Keratinocyte (primary cell): ENCODE data around the gene GATA5. TPM values are rescaled to one million over a fixed set of nuclear protein-coding genes. Genes with fewer than 3 reads are reported as not detected.

Experiments
- DNase-seq: peaks from one replicate; pipeline ENCODE4 v3.0.0-alpha.2; 2011; ENCODE audit warnings: low read depth, missing footprints, low spot score
- FAIRE-seq: peaks from 2 replicates; lab custom pipeline; 2011; peaks lifted over from hg19 to GRCh38; lab: Jason Lieb, UNC
- H2AFZ ChIP-seq: 2 replicates; pipeline ENCODE4 v1.6.0; 2012; ENCODE audit warnings: low read length, control low read depth, inconsistent platforms; ENCODE audit not compliant: control insufficient read depth
- H3K27ac ChIP-seq: 2 replicates; pipeline ENCODE4 v1.5.1; 2011; ENCODE audit warnings: low read length; ENCODE audit not compliant: control insufficient read depth, insufficient read depth
- H3K27me3 ChIP-seq: 3 replicates; pipeline ENCODE4 v1.6.0; 2011; ENCODE audit warnings: low read length; ENCODE audit not compliant: control insufficient read depth, insufficient read depth; ENCODE audit errors: extremely low read depth
- H3K36me3 ChIP-seq, 2 experiments: 2 replicates in 1 of 2; 3 replicates in 1 of 2; pipeline ENCODE4 v1.5.1; 2011; ENCODE audit warnings: low read length in 2 of 2, mild to moderate bottlenecking in 1 of 2; ENCODE audit not compliant: control insufficient read depth in 2 of 2, insufficient read depth in 2 of 2; ENCODE audit errors: extremely low read depth in 1 of 2
- H3K4me1 ChIP-seq: 3 replicates; pipeline ENCODE4 v1.5.1; 2011; ENCODE audit warnings: low read length; ENCODE audit not compliant: control insufficient read depth, insufficient read depth; ENCODE audit errors: extremely low read depth
- H3K4me2 ChIP-seq: 3 replicates; pipeline ENCODE4 v1.6.0; 2011; ENCODE audit warnings: low read depth, low read length; ENCODE audit not compliant: control insufficient read depth, insufficient read depth; ENCODE audit errors: extremely low read depth
- H3K4me3 ChIP-seq, 3 experiments: fragments of 200-600 bp in 1 of 3; sonication (generic) in 1 of 3; 2 replicates in 2 of 3; 3 replicates in 1 of 3; pipeline ENCODE4 v1.5.1; 2011 to 2016; ENCODE audit warnings: low read length in 3 of 3, mild to moderate bottlenecking in 3 of 3, control low read depth in 2 of 3, inconsistent platforms in 1 of 3, low read depth in 1 of 3, mixed read lengths in 1 of 3, mixed run types in 1 of 3, moderate library complexity in 1 of 3; ENCODE audit not compliant: control insufficient read depth in 2 of 3, insufficient read depth in 2 of 3; ENCODE audit errors: extremely low read depth in 1 of 3
- H3K79me2 ChIP-seq: 2 replicates; pipeline ENCODE4 v1.6.0; 2012; ENCODE audit warnings: low read length; ENCODE audit not compliant: control insufficient read depth, insufficient read depth
- H3K9ac ChIP-seq: 3 replicates; pipeline ENCODE4 v1.6.0; 2011; ENCODE audit warnings: low read length; ENCODE audit not compliant: control insufficient read depth, insufficient read depth; ENCODE audit errors: extremely low read depth
- H3K9me1 ChIP-seq: 3 replicates; pipeline ENCODE4 v1.6.0; 2011; ENCODE audit warnings: low read length; ENCODE audit not compliant: control insufficient read depth, insufficient read depth; ENCODE audit errors: extremely low read depth
- H3K9me3 ChIP-seq: 2 replicates; pipeline ENCODE4 v1.5.1; 2012; ENCODE audit warnings: low read depth, low read length; ENCODE audit not compliant: control insufficient read depth
- H4K20me1 ChIP-seq: 3 replicates; pipeline ENCODE4 v1.6.0; 2011; ENCODE audit warnings: low read length; ENCODE audit not compliant: control insufficient read depth, insufficient read depth; ENCODE audit errors: extremely low read depth
- EZH2 ChIP-seq: IDR thresholded peaks from one replicate; pipeline ENCODE4 v1.6.1; 2012; ENCODE audit warnings: inconsistent platforms, mild to moderate bottlenecking, low read length, moderate library complexity
- dilution Hi-C: fragments of 300-500 bp; cut with MboI; formaldehyde crosslinking; loops from one replicate; pipeline ENCODE4 v1.7.0; 2020; ENCODE audit warnings: low sequenced_read_pairs; ENCODE audit not compliant: extremely low pct_ligation_motif_present
- polyA plus RNA-seq, 5 experiments: library from polyadenylated mRNA; depleted of rRNA in 3 of 5; stranded (reverse) in 3 of 5; stranded (forward) in 1 of 5; unstranded in 1 of 5; fragments of >200 nt; gene quantifications; 1 replicate in 1 of 5; 2 replicates in 3 of 5; 3 replicates in 1 of 5; pipeline versions ENCODE4 v1.2.1 to v1.2.3, GENCODE V29; 2011 to 2012; ENCODE audit warnings: missing spikeins in 2 of 5, low read depth in 1 of 5, low replicate concordance in 1 of 5
- TF ChIP-seq, protein P1 (sequence below), 3 experiments: IDR thresholded peaks in 1 of 3; conservative IDR thresholded peaks in 1 of 3; optimal IDR thresholded peaks in 1 of 3; 2 replicates in 2 of 3; 3 replicates in 1 of 3; pipeline versions ENCODE3 to v1.5.1; 2011; ENCODE audit warnings: low read length in 3 of 3, mild to moderate bottlenecking in 3 of 3, moderate library complexity in 2 of 3, control low read depth in 1 of 3, inconsistent platforms in 1 of 3; ENCODE audit not compliant: insufficient read depth in 2 of 3; ENCODE audit errors: extremely low read depth in 1 of 3

Gene GATA5
- polyA plus RNA-seq, 1 donor (not counting 4 experiments of a cell fraction or from before 2014, with no cell fraction given): not detected

DNA sequence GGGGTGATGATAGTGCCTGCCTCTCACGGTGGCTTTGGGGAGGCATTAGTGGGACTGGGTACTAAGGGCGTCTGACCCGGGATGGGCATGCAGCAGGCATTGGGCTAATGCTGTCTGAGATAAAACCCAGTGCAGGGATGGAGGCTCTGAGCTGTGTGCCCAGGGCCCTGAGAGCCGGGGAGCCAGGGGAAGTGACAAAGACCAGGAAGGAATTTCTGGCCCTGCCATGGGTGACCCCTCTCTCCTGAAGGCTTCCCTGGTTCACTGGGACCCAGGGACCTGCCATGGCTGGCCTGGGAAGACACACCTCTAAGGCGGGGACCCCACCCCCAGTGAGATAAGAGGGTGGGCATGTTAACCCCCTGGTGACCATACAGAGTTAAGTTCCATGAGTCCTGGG, 3.9 kb upstream of the GATA5 start:
- no peak for FAIRE-seq
- Histone ChIP-seq H3K79me2 (no peaks in the 10 kb centered on the region), H3K36me3 (no peaks in the 10 kb centered on the region), H3K4me1 (no peaks in the 10 kb centered on the region), H2AFZ (no peak overlapping the region), H3K9me3 (no peaks in the 10 kb centered on the region), H3K9ac (no peak overlapping the region), H3K27me3 (peaks cover 78% of the 10 kb centered on the region), H3K27ac (no peak overlapping the region), H3K4me2 (no peak overlapping the region), H3K4me3 (no peak overlapping the region), H3K9me1 (no peaks in the 10 kb centered on the region), H4K20me1 (peaks cover 3% of the 10 kb centered on the region)
- no peak for DNase-seq
- TF ChIP-seq EZH2: no peak
- TF ChIP-seq, protein P1, sequence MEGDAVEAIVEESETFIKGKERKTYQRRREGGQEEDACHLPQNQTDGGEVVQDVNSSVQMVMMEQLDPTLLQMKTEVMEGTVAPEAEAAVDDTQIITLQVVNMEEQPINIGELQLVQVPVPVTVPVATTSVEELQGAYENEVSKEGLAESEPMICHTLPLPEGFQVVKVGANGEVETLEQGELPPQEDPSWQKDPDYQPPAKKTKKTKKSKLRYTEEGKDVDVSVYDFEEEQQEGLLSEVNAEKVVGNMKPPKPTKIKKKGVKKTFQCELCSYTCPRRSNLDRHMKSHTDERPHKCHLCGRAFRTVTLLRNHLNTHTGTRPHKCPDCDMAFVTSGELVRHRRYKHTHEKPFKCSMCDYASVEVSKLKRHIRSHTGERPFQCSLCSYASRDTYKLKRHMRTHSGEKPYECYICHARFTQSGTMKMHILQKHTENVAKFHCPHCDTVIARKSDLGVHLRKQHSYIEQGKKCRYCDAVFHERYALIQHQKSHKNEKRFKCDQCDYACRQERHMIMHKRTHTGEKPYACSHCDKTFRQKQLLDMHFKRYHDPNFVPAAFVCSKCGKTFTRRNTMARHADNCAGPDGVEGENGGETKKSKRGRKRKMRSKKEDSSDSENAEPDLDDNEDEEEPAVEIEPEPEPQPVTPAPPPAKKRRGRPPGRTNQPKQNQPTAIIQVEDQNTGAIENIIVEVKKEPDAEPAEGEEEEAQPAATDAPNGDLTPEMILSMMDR (optimal IDR thresholded peaks at IDR 0.05 in 1 of 3, IDR thresholded peaks at IDR 0.05 in 1 of 3, conservative IDR thresholded peaks at IDR 0.05 in 1 of 3; ENCODE audit: extremely low read depth in 1 of 3, insufficient read depth in 2 of 3, low read length in 3 of 3): no peak
- dilution Hi-C loops: no loop called here

DNA sequence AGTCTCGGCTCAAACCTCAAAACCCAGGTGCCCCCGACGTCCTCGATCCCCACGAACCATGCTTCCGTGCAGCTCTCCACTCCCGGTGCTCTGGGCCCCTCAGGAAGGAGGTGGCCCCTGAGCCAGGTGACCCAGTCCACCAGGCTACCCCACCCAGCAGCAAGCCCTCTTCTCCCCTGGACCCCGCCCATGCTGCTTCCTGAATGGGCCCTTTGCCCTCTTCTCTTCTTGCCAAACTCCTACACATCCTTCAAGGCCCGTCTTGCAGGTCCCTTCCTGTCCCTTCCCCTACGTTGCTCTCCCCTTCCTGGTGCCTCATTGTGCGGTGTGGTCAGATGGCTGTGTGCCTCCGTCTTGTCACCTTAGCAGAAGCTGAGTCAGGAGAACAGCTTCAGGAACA, 3.4 kb upstream of the GATA5 start:
- H3K4me3 ChIP-seq: no peak overlapping the region
- peaks cover 78% of the 10 kb centered on the region for H3K27me3 ChIP-seq
- H3K9me3 ChIP-seq: no peaks in the 10 kb centered on the region
- FAIRE-seq (no peak), DNase-seq (no peak)
- H3K79me2 ChIP-seq: no peaks in the 10 kb centered on the region
- dilution Hi-C loops: no loop called here
- H3K9me1 ChIP-seq: no peaks in the 10 kb centered on the region
- no peaks in the 10 kb centered on the region for H3K4me1 ChIP-seq
- H4K20me1 ChIP-seq: peaks cover 5% of the 10 kb centered on the region
- no peak overlapping the region for H2AFZ ChIP-seq
- H3K36me3 ChIP-seq: no peaks in the 10 kb centered on the region
- H3K9ac ChIP-seq: no peak overlapping the region
- H3K27ac ChIP-seq: no peak overlapping the region
- H3K4me2 ChIP-seq: no peak overlapping the region
- TF ChIP-seq EZH2: no peak
- TF ChIP-seq, protein P1 (optimal IDR thresholded peaks at IDR 0.05 in 1 of 3, IDR thresholded peaks at IDR 0.05 in 1 of 3, conservative IDR thresholded peaks at IDR 0.05 in 1 of 3; ENCODE audit: extremely low read depth in 1 of 3, insufficient read depth in 2 of 3, low read length in 3 of 3): no peak
